Tibial artery (tissue), 4 donors: ENCODE results near the gene SMIM45.

Source experiments
- DNase-seq, 2 donors: peaks; one replicate each; pipeline ENCODE4 v3.0.0-alpha.2; 2019
- H3K27ac ChIP-seq, 2 donors: fragments of 200-600 bp; sonication (generic) in 1 of 2; 1 replicate in 1 of 2; 2 replicates in 1 of 2; pipeline ENCODE4 v1.5.1; 2018 to 2019; ENCODE audit warnings: mild to moderate bottlenecking in 1 of 2
- H3K27me3 ChIP-seq, 2 donors: fragments of 200-600 bp; sonication (generic) in 1 of 2; one replicate each; pipeline versions ENCODE4 v1.5.1 to v1.6.0; 2016 to 2019
- H3K36me3 ChIP-seq, 3 donors: fragments of 200-600 bp; sonication (generic) in 2 of 3; one replicate each; pipeline ENCODE4 v1.5.1; 2016 to 2019; ENCODE audit warnings: mild to moderate bottlenecking in 2 of 3
- H3K4me1 ChIP-seq, 4 donors: fragments of 200-600 bp; sonication (generic) in 2 of 4; 1 replicate in 3 of 4; 2 replicates in 1 of 4; pipeline ENCODE4 v1.5.1; 2016 to 2019
- H3K4me3 ChIP-seq, 2 donors: fragments of 200-600 bp; sonication (generic) in 1 of 2; 1 replicate in 1 of 2; 2 replicates in 1 of 2; pipeline ENCODE4 v1.5.1; 2018 to 2019; ENCODE audit warnings: mild to moderate bottlenecking in 2 of 2
- H3K9me3 ChIP-seq, 3 donors: fragments of 200-600 bp; sonication (generic) in 1 of 3; one replicate each; pipeline ENCODE4 v1.5.1; 2016 to 2019
- CTCF ChIP-seq, 2 experiments: fragments of 200-600 bp in 1 of 2; fragments of 450-650 bp in 1 of 2; IDR thresholded peaks; one replicate each; pipeline ENCODE4 v1.5.1; 2017 to 2019; ENCODE audit warnings: antibody characterized with exemption in 2 of 2, mild to moderate bottlenecking in 1 of 2, moderate library complexity in 1 of 2
- intact Hi-C: fragments of 100-400 bp; cut with DNase I; formaldehyde crosslinking; loops from one replicate; pipeline ENCODE4 v1.15.0; 2023; ENCODE audit warnings: low total_unique reads

SMIM45 gene

GRCh38 chr22:41966225-41966606 lies 14.3 kb downstream of the SMIM45 start:
- no peak for DNase-seq
- H3K4me1 ChIP-seq: no peaks in the 10 kb centered on the region
- H3K4me3 ChIP-seq: no peak overlapping the region
- H3K36me3 ChIP-seq: no peaks in the 10 kb centered on the region
- H3K27ac ChIP-seq: no peak overlapping the region
- no peak for TF ChIP-seq CTCF (IDR thresholded peaks at IDR 0.05)
- H3K9me3 ChIP-seq: no peaks in the 10 kb centered on the region
- intact Hi-C loops: no loop called here
- H3K27me3 ChIP-seq: peaks cover 0 to 36% of the 10 kb centered on the region in 2 donors

DNA sequence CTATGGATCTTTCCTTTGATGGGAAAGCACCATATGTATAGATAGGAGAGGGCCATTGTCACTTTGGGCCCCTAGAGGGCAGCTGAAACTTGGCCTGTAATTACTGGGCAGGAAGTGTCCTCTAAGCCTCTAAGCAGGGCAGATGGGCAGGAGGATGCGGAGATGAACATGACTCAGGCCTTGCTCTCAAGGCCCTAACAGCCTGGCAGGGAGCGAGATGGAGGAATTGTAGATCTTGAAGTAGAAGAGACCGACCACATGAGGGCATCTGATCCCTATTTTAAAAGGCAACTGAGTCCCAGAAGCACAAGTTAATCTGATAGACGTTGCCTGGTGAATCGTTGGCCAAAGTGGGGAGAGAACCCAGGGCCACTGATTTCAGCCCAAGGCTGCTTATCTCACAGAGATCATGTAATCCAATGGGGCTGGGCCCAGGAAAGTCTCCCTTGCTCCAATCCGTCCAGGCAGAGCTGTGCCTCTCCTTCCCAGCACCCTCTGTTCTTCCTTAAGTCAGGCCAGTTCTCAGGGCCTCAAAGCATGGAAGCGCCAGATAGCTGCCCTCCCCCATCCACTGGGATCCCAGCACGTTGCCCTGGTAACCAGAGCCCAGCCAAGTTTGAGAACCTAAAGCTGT lies 14.8 kb downstream of the SMIM45 start:
- TF ChIP-seq CTCF (IDR thresholded peaks at IDR 0.05): peak in 1 of 2 experiments; percentile 17
- Histone ChIP-seq H3K27ac (no peak overlapping the region), H3K27me3 (peaks cover 0 to 39% of the 10 kb centered on the region in 2 donors), H3K4me3 (no peak overlapping the region), H3K9me3 (no peaks in the 10 kb centered on the region), H3K36me3 (no peaks in the 10 kb centered on the region), H3K4me1 (no peaks in the 10 kb centered on the region)
- intact Hi-C loops: no loop called here
- peak in 1 of 2 donors; percentile 39 for DNase-seq

GRCh38 chr22:41968601-41969000 lies 16.7 kb downstream of the SMIM45 start:
- H3K9me3 ChIP-seq: no peaks in the 10 kb centered on the region
- intact Hi-C loops: no loop called here
- TF ChIP-seq CTCF (IDR thresholded peaks at IDR 0.05): no peak
- no peaks in the 10 kb centered on the region for H3K36me3 ChIP-seq
- no peak for DNase-seq
- H3K27me3 ChIP-seq: peaks cover 0 to 51% of the 10 kb centered on the region in 2 donors
- H3K4me3 ChIP-seq: no peak overlapping the region
- no peaks in the 10 kb centered on the region for H3K4me1 ChIP-seq
- no peak overlapping the region for H3K27ac ChIP-seq

DNA sequence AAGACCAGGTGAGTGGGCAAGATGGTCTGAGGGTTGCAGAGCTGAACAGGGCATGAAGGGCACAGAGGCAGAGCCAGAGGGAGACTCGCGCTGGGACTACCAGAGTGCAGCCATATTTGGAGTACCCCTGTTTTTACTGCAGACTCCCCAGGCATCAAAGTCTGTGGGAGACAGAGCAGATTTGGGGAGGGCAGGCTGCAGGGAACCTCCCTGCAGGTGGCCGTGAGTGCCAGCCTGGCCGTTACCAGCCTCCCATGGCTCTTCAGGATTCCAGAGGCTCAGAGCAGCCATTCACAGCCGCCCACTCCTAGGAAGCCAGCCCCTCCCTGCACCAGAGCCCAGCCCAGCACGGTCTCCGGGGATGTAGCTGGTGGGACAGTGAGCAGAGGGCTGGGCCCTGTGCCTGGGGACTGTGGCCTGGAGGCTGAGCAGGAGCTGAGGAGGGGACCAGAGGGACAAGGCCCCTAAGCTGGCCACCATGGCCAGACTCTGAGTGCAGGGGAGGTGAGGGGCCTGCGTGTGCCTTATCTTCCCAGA lies 17.2 kb downstream of the SMIM45 start, which contains the start of gene SEPTIN3:
TSS of gene SEPTIN3 (plus strand) at position 334 of the 537 bp plus-strand sequence. CDS start 2,050 bp downstream, outside the sequence.
- no peaks in the 10 kb centered on the region for H3K9me3 ChIP-seq
- H3K36me3 ChIP-seq: no peaks in the 10 kb centered on the region
- TF ChIP-seq CTCF (IDR thresholded peaks at IDR 0.05): no peak
- H3K4me3 ChIP-seq: no peak within 1 kb of the TSS
- no peak within 1 kb of the TSS for H3K27ac ChIP-seq
- peaks cover 0 to 57% of the 10 kb centered on the region in 2 donors for H3K27me3 ChIP-seq
- intact Hi-C loops: no loop called here
- H3K4me1 ChIP-seq: no peaks in the 10 kb centered on the region
- no peak for DNase-seq

DNA sequence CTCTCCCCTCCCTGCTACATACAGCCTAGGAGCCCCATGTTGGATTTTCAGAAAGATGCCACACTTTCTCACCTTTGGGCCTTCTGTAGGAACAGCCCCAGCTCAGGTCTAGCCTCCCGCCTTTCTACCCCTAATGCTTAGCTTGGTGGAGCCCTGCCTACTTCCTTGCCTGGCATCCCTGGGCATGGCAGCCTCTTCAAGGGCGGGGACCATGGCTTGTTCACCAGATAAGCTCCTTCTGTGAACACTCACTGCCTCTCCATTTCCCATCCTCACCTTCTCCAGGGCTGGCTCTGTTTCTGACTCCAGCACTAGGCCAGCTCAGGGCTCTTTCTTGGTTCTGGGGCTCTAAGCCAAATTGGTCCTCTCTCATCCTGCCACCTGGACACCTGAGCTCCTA lies 18.7 kb downstream of the SMIM45 start:
- Histone ChIP-seq H3K36me3 (no peaks in the 10 kb centered on the region), H3K4me1 (no peaks in the 10 kb centered on the region), H3K27me3 (peaks cover 0 to 65% of the 10 kb centered on the region in 2 donors), H3K27ac (no peak overlapping the region), H3K4me3 (no peak overlapping the region), H3K9me3 (no peaks in the 10 kb centered on the region)
- no peak for DNase-seq
- no peak for TF ChIP-seq CTCF (IDR thresholded peaks at IDR 0.05)
- intact Hi-C loops: no loop called here
